Testis (tissue), 3 donors: ENCODE data around the gene MEAF6. TPM values are rescaled to one million over a fixed set of nuclear protein-coding genes. Genes with fewer than 3 reads are reported as not detected.

Experiments
- DNase-seq: peaks from one replicate; pipeline ENCODE4 v3.0.0-alpha.2; 2019
- H3K27ac ChIP-seq, 2 donors: fragments of 200-600 bp; sonication (generic); one replicate each; pipeline ENCODE4 v1.5.1; 2019
- H3K27me3 ChIP-seq: fragments of 200-600 bp; sonication (generic); one replicate; pipeline ENCODE4 v1.5.1; 2019
- H3K36me3 ChIP-seq: fragments of 200-600 bp; sonication (generic); one replicate; pipeline ENCODE4 v1.5.1; 2017; ENCODE audit warnings: low read depth; ENCODE audit errors: missing control alignments
- H3K4me1 ChIP-seq: fragments of 200-600 bp; sonication (generic); one replicate; pipeline ENCODE4 v1.5.1; 2019
- H3K4me3 ChIP-seq, 2 donors: fragments of 200-600 bp; sonication (generic); one replicate each; pipeline ENCODE4 v1.5.1; 2017 to 2019
- H3K9me3 ChIP-seq: fragments of 200-600 bp; sonication (generic); one replicate; pipeline ENCODE4 v1.5.1; 2017
- CTCF ChIP-seq, 3 experiments: fragments of 450-650 bp in 2 of 3; fragments of 200-600 bp in 1 of 3; sonication (generic) in 1 of 3; IDR thresholded peaks; one replicate each; pipeline ENCODE4 v1.5.1; 2016 to 2019; ENCODE audit warnings: antibody characterized with exemption in 3 of 3, mild to moderate bottlenecking in 2 of 3, moderate library complexity in 1 of 3
- POLR2A ChIP-seq: fragments of 450-650 bp; IDR thresholded peaks from one replicate; pipeline ENCODE4 v1.6.1; 2017; ENCODE audit warnings: antibody characterized with exemption, mild to moderate bottlenecking, moderate library complexity
- WGBS, 2 donors: methylation state at CpG; one replicate each; pipeline ENCODE4 v1.1.5; 2018; 5-methylcytosine and 5-hydroxymethylcytosine counted together
- intact Hi-C: fragments of 100-400 bp; cut with DNase I; formaldehyde crosslinking; loops from one replicate; pipeline ENCODE4 v1.15.1; 2023; ENCODE audit warnings: low total_unique reads
- polyA plus RNA-seq: library from polyadenylated mRNA; stranded (reverse); fragments of 350-450 nt; fragmentation: Illumina TruSeq; extraction: RNeasy Lipid Tissue Mini Kit (QIAGEN cat#74804); gene quantifications from one replicate; pipeline ENCODE4 v1.2.3, GENCODE V29; 2014; ENCODE audit warnings: low read depth, low replicate concordance; ENCODE audit not compliant: insufficient read depth
- total RNA-seq, 2 donors: library from RNA; depleted of rRNA; stranded (reverse); fragments of >200 nt; gene quantifications; one replicate each; pipeline ENCODE4 v1.2.3, GENCODE V29; 2016

The MEAF6 gene
- total and polyA plus RNA-seq, 3 donors from 2014 or later: 132 to 140 (median 134) TPM

- no peaks in the 10 kb centered on the region for H3K9me3 ChIP-seq
- H3K27me3 ChIP-seq: no peaks in the 10 kb centered on the region
- no peaks in the 10 kb centered on the region for H3K36me3 ChIP-seq
- TF ChIP-seq CTCF (IDR thresholded peaks at IDR 0.05) (no peak), POLR2A (no peak)
- no peak overlapping the region for H3K27ac ChIP-seq
- H3K4me3 ChIP-seq: no peak overlapping the region
- no peak for DNase-seq
- intact Hi-C loops: no loop called here
- H3K4me1 ChIP-seq: no peaks in the 10 kb centered on the region
These were observed 58.0 kb downstream of the MEAF6 start for GRCh38 chr1:37456614-37457013.

- no peak overlapping the region for H3K4me3 ChIP-seq
- 71 to 76% methylated on average over 10 of the region's 10 CpGs for WGBS, 2 donors
- H3K9me3 ChIP-seq: no peaks in the 10 kb centered on the region
- intact Hi-C loops: no loop called here
- no peak for DNase-seq
- no peaks in the 10 kb centered on the region for H3K36me3 ChIP-seq
- H3K27ac ChIP-seq: no peak overlapping the region
- no peaks in the 10 kb centered on the region for H3K27me3 ChIP-seq
- TF ChIP-seq CTCF (IDR thresholded peaks at IDR 0.05): no peak
- no peak for TF ChIP-seq POLR2A
- no peaks in the 10 kb centered on the region for H3K4me1 ChIP-seq
These were observed 59.0 kb downstream of the MEAF6 start for GRCh38 chr1:37455516-37455915.

GRCh38 chr1:37453647-37454046, 60.9 kb downstream of the MEAF6 start:
- DNase-seq: no peak
- Histone ChIP-seq H3K9me3 (no peaks in the 10 kb centered on the region), H3K4me3 (no peak overlapping the region), H3K36me3 (no peaks in the 10 kb centered on the region), H3K27ac (no peak overlapping the region), H3K4me1 (no peaks in the 10 kb centered on the region), H3K27me3 (no peaks in the 10 kb centered on the region)
- WGBS, 2 donors: 74 to 89% methylated on average over 7 of the region's 7 CpGs
- no peak for TF ChIP-seq CTCF (IDR thresholded peaks at IDR 0.05)
- no peak for TF ChIP-seq POLR2A
- intact Hi-C loops: no loop called here

- Histone ChIP-seq H3K27ac (no peak overlapping the region), H3K36me3 (no peaks in the 10 kb centered on the region), H3K27me3 (no peaks in the 10 kb centered on the region), H3K9me3 (no peaks in the 10 kb centered on the region), H3K4me1 (no peaks in the 10 kb centered on the region), H3K4me3 (no peak overlapping the region)
- TF ChIP-seq POLR2A: no peak
- no peak for TF ChIP-seq CTCF (IDR thresholded peaks at IDR 0.05)
- DNase-seq: no peak
- WGBS, 2 donors: 86 to 92% methylated on average over 4 to 6 of the region's 6 CpGs
- intact Hi-C loops: no loop called here
These were observed 62.1 kb downstream of the MEAF6 start for GRCh38 chr1:37452416-37452815.

GRCh38 chr1:37449936-37450335, 64.6 kb downstream of the MEAF6 start:
- WGBS, 2 donors: 39 to 49% methylated on average over 5 of the region's 5 CpGs
- no peaks in the 10 kb centered on the region for H3K27me3 ChIP-seq
- intact Hi-C loops: no loop called here

More at GRCh38 chr1:37449936-37450335, 64.6 kb downstream of the MEAF6 start:
- TF ChIP-seq POLR2A: no peak
- TF ChIP-seq CTCF (IDR thresholded peaks at IDR 0.05): no peak
- Histone ChIP-seq H3K4me3 (no peak overlapping the region), H3K4me1 (no peaks in the 10 kb centered on the region), H3K27ac (no peak overlapping the region), H3K9me3 (no peaks in the 10 kb centered on the region), H3K36me3 (no peaks in the 10 kb centered on the region)
- DNase-seq: no peak
